ENCODE data around the gene PALD1.

- no peak for TF ChIP-seq POLR2A (IDR thresholded peaks at IDR 0.05)
- TF ChIP-seq EP300 (IDR thresholded peaks at IDR 0.05), result no peak
- TF ChIP-seq CTCF (IDR thresholded peaks at IDR 0.05), result no peak
Measured at GRCh38 chr10:70558295-70558694, 79.7 kb downstream of the PALD1 start.

Measured in tibial nerve (tissue), 4 donors.